PC-3 (cell line): ENCODE results near the gene CASZ1. TPM values are rescaled to one million over a fixed set of nuclear protein-coding genes. Genes with fewer than 3 reads are reported as not detected.

Source experiments
- ATAC-seq: fragments of 200-7000 bp; cut with Tn5 transposase; 2 replicates; pipeline ENCODE4 v1.9.1; 2020; ENCODE audit warnings: mild to moderate bottlenecking, moderate library complexity
- BruUV-seq: library from RNA; stranded (reverse); fragments of 400-500 nt; replicated peaks from 2 replicates; lab custom pipeline; 2021; lab: Mats Ljungman, UMichigan
- CTCF ChIA-PET: fragments of 300-600 bp; sonication (Branson Sonifier 250); formaldehyde crosslinking; loops from one replicate; lab custom pipeline; 2022; ENCODE audit warnings: antibody characterized with exemption; lab: Charles Lee
- POLR2A ChIA-PET: fragments of 300-600 bp; sonication (Branson Sonifier 250); formaldehyde crosslinking; loops from one replicate; lab custom pipeline; 2022; ENCODE audit warnings: antibody characterized with exemption; ENCODE audit not compliant: unreplicated experiment; lab: Charles Lee
- DNase-seq: peaks from one replicate; pipeline ENCODE4 v3.0.0-alpha.2; 2015
- H2AFZ ChIP-seq: fragments of 300-600 bp; sonication (generic); 2 replicates; pipeline ENCODE4 v1.6.0; 2016; ENCODE audit warnings: antibody characterized with exemption, low read length
- H3F3A ChIP-seq: fragments of 300-600 bp; sonication (generic); one replicate; pipeline ENCODE4 v1.6.0; 2017; ENCODE audit warnings: antibody characterized with exemption, low read length, control low read depth, mild to moderate bottlenecking; ENCODE audit not compliant: unreplicated experiment
- H3K27ac ChIP-seq: fragments of 300-600 bp; sonication (generic); 2 replicates; pipeline ENCODE4 v1.5.1; 2016; ENCODE audit warnings: mild to moderate bottlenecking, low read length
- H3K27me3 ChIP-seq: fragments of 300-600 bp; sonication (generic); 2 replicates; pipeline ENCODE4 v1.6.1; 2016; ENCODE audit warnings: low read length, mixed read lengths
- H3K36me3 ChIP-seq: fragments of 300-600 bp; sonication (generic); 2 replicates; pipeline ENCODE4 v1.6.1; 2016; ENCODE audit warnings: low read depth, mixed run types, low read length, mixed read lengths
- H3K4me1 ChIP-seq: fragments of 300-600 bp; sonication (generic); 2 replicates; pipeline ENCODE4 v1.5.1; 2016; ENCODE audit warnings: low read length; ENCODE audit not compliant: insufficient read depth
- H3K4me2 ChIP-seq: fragments of 300-600 bp; sonication (generic); 2 replicates; pipeline ENCODE4 v1.6.0; 2016; ENCODE audit warnings: low read length
- H3K4me3 ChIP-seq: fragments of 300-600 bp; sonication (generic); 2 replicates; pipeline ENCODE4 v1.5.1; 2016; ENCODE audit warnings: mild to moderate bottlenecking, low read length, mixed read lengths
- H3K79me2 ChIP-seq: fragments of 300-600 bp; sonication (generic); 2 replicates; pipeline ENCODE4 v1.6.1; 2017; ENCODE audit warnings: low read length, mixed read lengths
- H3K9ac ChIP-seq: fragments of 300-600 bp; sonication (generic); 2 replicates; pipeline ENCODE4 v1.6.0; 2016; ENCODE audit warnings: mild to moderate bottlenecking, low read length
- H3K9me2 ChIP-seq: fragments of 300-600 bp; sonication (generic); replicated peaks from 2 replicates; pipeline ENCODE4 v1.6.1; 2016; ENCODE audit warnings: mixed run types, low read length, mixed read lengths
- H3K9me3 ChIP-seq: fragments of 300-600 bp; sonication (generic); 2 replicates; pipeline ENCODE4 v1.6.1; 2016; ENCODE audit warnings: low read length, mixed read lengths
- H4K20me1 ChIP-seq: fragments of 300-600 bp; sonication (generic); 2 replicates; pipeline ENCODE4 v1.6.1; 2016; ENCODE audit warnings: low read length, mixed read lengths
- CTCF ChIP-seq: fragments of 300-600 bp; sonication (generic); conservative IDR thresholded peaks from 2 replicates; pipeline ENCODE4 v1.5.1; 2017; ENCODE audit warnings: antibody characterized with exemption, low read depth, mild to moderate bottlenecking, low read length
- EZH2 ChIP-seq: fragments of 300-600 bp; sonication (generic); IDR thresholded peaks from one replicate; pipeline ENCODE4 v1.6.1; 2017; ENCODE audit warnings: antibody characterized with exemption, mild to moderate bottlenecking, low read length; ENCODE audit not compliant: unreplicated experiment
- EZH2phosphoT487 ChIP-seq: fragments of 300-600 bp; sonication (generic); IDR thresholded peaks from 2 replicates; pipeline ENCODE4 v1.6.1; 2018; ENCODE audit warnings: mild to moderate bottlenecking, antibody characterized with exemption, low read length, borderline replicate concordance
- intact Hi-C: fragments of 100-400 bp; cut with micrococcal nuclease; formaldehyde crosslinking; loops from 2 replicates; pipeline ENCODE4 v1.9.0; 2023
- total RNA-seq: library from RNA; depleted of rRNA; stranded (reverse); fragments of >200 nt; gene quantifications from 2 replicates; pipeline ENCODE4 v1.2.3, GENCODE V29; 2014

Gene CASZ1
- total RNA-seq, 1 experiment from 2014 or later, result 12.8 TPM

GRCh38 chr1:10789803-10790702 lies 6.4 kb downstream of the CASZ1 start:
- DNase-seq, result no peak
- Histone ChIP-seq H3K4me3 (no peak overlapping the region), H3K36me3 (no peaks in the 10 kb centered on the region), H3K27ac (no peak overlapping the region), H3K27me3 (no peaks in the 10 kb centered on the region), H4K20me1 (no peaks in the 10 kb centered on the region), H3K9ac (no peak overlapping the region), H3K9me3 (no peaks in the 10 kb centered on the region), H3F3A (no peaks in the 10 kb centered on the region), H3K79me2 (0 out of 2 replicates have a peak, but pooled peaks cover 7% of the 10 kb centered on the region), H3K4me2 (no peak overlapping the region), H3K4me1 (peaks cover 11% of the 10 kb centered on the region), H2AFZ (no peak overlapping the region), H3K9me2 (no peaks in the 10 kb centered on the region)
- CTCF ChIA-PET, result no interaction called here
- BruUV-seq, result no TSS peak
- TF ChIP-seq EZH2 (no peak), EZH2phosphoT487 (no peak), CTCF (no peak)
- no peak for ATAC-seq
- intact Hi-C loops, result loop anchor here (5.0 kb wide), 3 partner anchors 98 to 278 kb away; no protein-coding TSS in a partner anchor
- POLR2A ChIA-PET, result no interaction called here

GRCh38 chr1:10789047-10789791 lies 7.2 kb downstream of the CASZ1 start:
- Histone ChIP-seq H3K79me2 (0 out of 2 replicates have a peak, but pooled peaks cover 6% of the 10 kb centered on the region), H4K20me1 (no peaks in the 10 kb centered on the region), H3K27ac (no peak overlapping the region), H3K4me2 (no peak overlapping the region), H3F3A (no peaks in the 10 kb centered on the region), H3K9ac (no peak overlapping the region), H3K9me2 (no peaks in the 10 kb centered on the region), H3K9me3 (no peaks in the 10 kb centered on the region), H3K27me3 (no peaks in the 10 kb centered on the region), H3K4me1 (peaks cover 11% of the 10 kb centered on the region), H2AFZ (no peak overlapping the region), H3K4me3 (no peak overlapping the region), H3K36me3 (no peaks in the 10 kb centered on the region)
- ChIA-PET CTCF (no interaction called here), POLR2A (no interaction called here)
- no peak for DNase-seq
- no peak for ATAC-seq
- intact Hi-C loops, result no loop called here
- no peak for TF ChIP-seq EZH2
- no peak for TF ChIP-seq EZH2phosphoT487
- no peak for TF ChIP-seq CTCF
- BruUV-seq, result no TSS peak
